Liver (tissue), 9 donors: Measurements from ENCODE around the gene ADAM10. TPM values are rescaled to one million over a fixed set of nuclear protein-coding genes. Genes with fewer than 3 reads are reported as not detected.

Experiments used
- DNase-seq: peaks from one replicate; pipeline ENCODE4 v3.0.0-alpha.2; 2017; ENCODE audit warnings: low spot score
- H3K27ac ChIP-seq, 2 donors: one replicate each; pipeline ENCODE4 v1.7.0; 2013; ENCODE audit warnings: inconsistent platforms in 2 of 2, low read length in 2 of 2, control low read depth in 1 of 2, low read depth in 1 of 2, mild to moderate bottlenecking in 1 of 2
- H3K27me3 ChIP-seq, 4 donors: one replicate each; pipeline versions ENCODE4 v1.6.1 to v1.7.0; 2013; ENCODE audit warnings: low read length in 3 of 4, inconsistent platforms in 1 of 4, mild to moderate bottlenecking in 1 of 4, moderate library complexity in 1 of 4; ENCODE audit not compliant: control insufficient read depth in 4 of 4, insufficient read depth in 4 of 4
- H3K36me3 ChIP-seq, 4 donors: one replicate each; pipeline versions ENCODE4 v1.6.1 to v1.7.0; 2013; ENCODE audit warnings: low read length in 3 of 4, mild to moderate bottlenecking in 3 of 4, low read depth in 1 of 4, moderate library complexity in 1 of 4; ENCODE audit not compliant: control insufficient read depth in 4 of 4, insufficient read depth in 3 of 4
- H3K4me1 ChIP-seq, 4 donors: one replicate each; pipeline versions ENCODE4 v1.6.1 to v1.7.0; 2013; ENCODE audit warnings: low read length in 3 of 4, mild to moderate bottlenecking in 3 of 4, moderate library complexity in 1 of 4; ENCODE audit not compliant: control insufficient read depth in 4 of 4, insufficient read depth in 4 of 4
- H3K4me3 ChIP-seq, 3 donors: one replicate each; pipeline versions ENCODE4 v1.6.1 to v1.7.0; 2013; ENCODE audit warnings: low read length in 3 of 3, control low read depth in 1 of 3, low read depth in 1 of 3, mild to moderate bottlenecking in 1 of 3
- H3K9ac ChIP-seq, 2 donors: one replicate each; pipeline ENCODE4 v1.7.0; 2013; ENCODE audit warnings: low read length in 2 of 2, mild to moderate bottlenecking in 2 of 2, moderate library complexity in 2 of 2, control low read depth in 1 of 2, low read depth in 1 of 2
- H3K9me3 ChIP-seq, 4 donors: one replicate each; pipeline versions ENCODE4 v1.6.1 to v1.7.0; 2013; ENCODE audit warnings: low read length in 3 of 4; ENCODE audit not compliant: control insufficient read depth in 4 of 4
- EGR1 ChIP-seq, 2 donors: IDR thresholded peaks; 2 replicates each; pipeline ENCODE4 v1.6.1; 2016 to 2018; ENCODE audit warnings: antibody characterized with exemption in 2 of 2, low read depth in 2 of 2
- FOXA1 ChIP-seq: IDR thresholded peaks from 2 replicates; pipeline ENCODE4 v1.6.1; 2016; ENCODE audit warnings: antibody characterized with exemption
- FOXA2 ChIP-seq: IDR thresholded peaks from 2 replicates; pipeline ENCODE4 v1.6.1; 2016; ENCODE audit warnings: antibody characterized with exemption
- GABPA ChIP-seq, 2 donors: IDR thresholded peaks in 1 of 2; conservative IDR thresholded peaks in 1 of 2; 2 replicates each; pipeline ENCODE4 v1.6.1; 2016; ENCODE audit warnings: antibody characterized with exemption in 2 of 2, mild to moderate bottlenecking in 1 of 2, moderate library complexity in 1 of 2
- HNF4A ChIP-seq, 2 donors: conservative IDR thresholded peaks; 2 replicates each; pipeline ENCODE4 v1.6.1; 2016; ENCODE audit warnings: antibody characterized with exemption in 2 of 2, mild to moderate bottlenecking in 2 of 2
- HNF4G ChIP-seq: IDR thresholded peaks from 2 replicates; pipeline ENCODE4 v1.6.1; 2016; ENCODE audit warnings: antibody characterized with exemption
- JUND ChIP-seq, 2 donors: IDR thresholded peaks; 2 replicates each; pipeline ENCODE4 v1.6.1; 2016; ENCODE audit warnings: antibody characterized with exemption in 2 of 2
- NR2F2 ChIP-seq: IDR thresholded peaks from 2 replicates; pipeline ENCODE4 v1.6.1; 2016; ENCODE audit warnings: antibody characterized with exemption
- RAD21 ChIP-seq, 2 donors: IDR thresholded peaks; 2 replicates each; pipeline ENCODE4 v1.6.1; 2016; ENCODE audit warnings: antibody characterized with exemption in 2 of 2, mild to moderate bottlenecking in 2 of 2
- REST ChIP-seq: IDR thresholded peaks from 2 replicates; pipeline ENCODE4 v1.6.1; 2016; ENCODE audit warnings: antibody characterized with exemption, mild to moderate bottlenecking
- RXRA ChIP-seq, 2 donors: IDR thresholded peaks; 2 replicates each; pipeline ENCODE4 v1.6.1; 2017 to 2018; ENCODE audit warnings: antibody characterized with exemption in 2 of 2, mild to moderate bottlenecking in 1 of 2
- SP1 ChIP-seq: IDR thresholded peaks from 2 replicates; pipeline ENCODE4 v1.6.1; 2018; ENCODE audit warnings: antibody characterized with exemption, mild to moderate bottlenecking
- TAF1 ChIP-seq: conservative IDR thresholded peaks from 2 replicates; pipeline ENCODE4 v1.6.1; 2016; ENCODE audit warnings: antibody characterized with exemption, mild to moderate bottlenecking
- YY1 ChIP-seq: IDR thresholded peaks from 2 replicates; pipeline ENCODE4 v1.6.1; 2016; ENCODE audit warnings: antibody characterized with exemption, mild to moderate bottlenecking
- ZBTB33 ChIP-seq: IDR thresholded peaks from 2 replicates; pipeline ENCODE4 v1.6.1; 2016; ENCODE audit warnings: antibody characterized with exemption
- WGBS: extraction: QIAGEN DNeasy Blood & Tissue Kit; methylation state at CpG from one replicate; pipeline ENCODE4 v1.1.7; 2013; 5-methylcytosine and 5-hydroxymethylcytosine counted together
- polyA plus RNA-seq, 2 donors: library from polyadenylated mRNA; stranded (reverse) in 1 of 2; unstranded in 1 of 2; fragments of 200-250 nt in 1 of 2; fragments of >200 nt in 1 of 2; fragmentation: Nextera tagmentation in 1 of 2; extraction: Ambion mirVana in 1 of 2; gene quantifications; one replicate each; pipeline versions ENCODE4 v1.2.1 to v1.2.3, GENCODE V29; 2013 to 2015
- total RNA-seq, 2 donors: library from RNA; depleted of rRNA; stranded (reverse); fragments of >200 nt; gene quantifications; one replicate each; pipeline ENCODE4 v1.2.3, GENCODE V29; 2014
- TF ChIP-seq, protein P1 (sequence below): IDR thresholded peaks from 2 replicates; pipeline ENCODE4 v1.6.1; 2016; ENCODE audit warnings: antibody characterized with exemption
- TF ChIP-seq, protein P2 (sequence below): fragments of 150-350 bp; IDR thresholded peaks from 2 replicates; pipeline ENCODE4 v1.5.1; 2017; ENCODE audit warnings: improper control_type of control experiment, low read depth, low read length; ENCODE audit not compliant: missing input control
- TF ChIP-seq, protein P3 (sequence below): IDR thresholded peaks from 2 replicates; pipeline ENCODE4 v1.6.1; 2016; ENCODE audit warnings: antibody characterized with exemption
- donor health status: healthy.
- donor health status: healthy.
- donor health status: healthy.
- donor health status: healthy.
- donor health status: healthy.

Gene ADAM10
- total and polyA plus RNA-seq, 4 donors = 12.6 to 55.6 (median 34.6) TPM

DNA sequence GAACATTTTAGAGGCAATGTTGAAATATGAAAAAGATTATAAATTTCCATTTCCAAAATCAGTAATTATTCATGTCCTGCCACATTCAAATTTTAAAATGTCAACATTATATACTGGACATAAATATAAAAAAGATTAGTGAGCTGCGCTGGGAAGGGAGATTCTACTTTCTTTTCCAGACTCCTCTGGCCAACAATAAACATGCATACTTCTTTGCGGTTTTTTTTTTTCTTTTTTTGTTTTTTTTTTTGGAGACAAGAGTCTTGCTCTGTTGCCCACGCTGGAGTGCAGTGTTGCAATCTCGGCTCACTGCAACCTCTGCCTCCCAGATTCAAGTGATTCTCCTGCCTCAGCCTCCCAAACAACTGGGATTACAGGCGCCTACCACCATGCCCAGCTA, 105.5 kb downstream of the ADAM10 start:
- Histone ChIP-seq H3K9me3 (no peaks in the 10 kb centered on the region), H3K4me3 (no peak overlapping the region), H3K36me3 (peaks cover 3 to 13% (median 10%) of the 10 kb centered on the region in 4 donors), H3K4me1 (no peaks in the 10 kb centered on the region), H3K9ac (no peak overlapping the region), H3K27ac (no peak overlapping the region), H3K27me3 (no peaks in the 10 kb centered on the region)
- TF ChIP-seq RXRA (IDR thresholded peaks at IDR 0.05) = no peak
- TF ChIP-seq JUND (IDR thresholded peaks at IDR 0.05) = no peak
- no peak for TF ChIP-seq HNF4A (conservative IDR thresholded peaks at IDR 0.05)
- TF ChIP-seq SP1 = no peak
- TF ChIP-seq RAD21 (IDR thresholded peaks at IDR 0.05) = no peak
- TF ChIP-seq YY1 = no peak
- TF ChIP-seq, protein P1, sequence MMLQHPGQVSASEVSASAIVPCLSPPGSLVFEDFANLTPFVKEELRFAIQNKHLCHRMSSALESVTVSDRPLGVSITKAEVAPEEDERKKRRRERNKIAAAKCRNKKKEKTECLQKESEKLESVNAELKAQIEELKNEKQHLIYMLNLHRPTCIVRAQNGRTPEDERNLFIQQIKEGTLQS = no peak
- no peak for TF ChIP-seq EGR1 (IDR thresholded peaks at IDR 0.05; ENCODE audit: low read depth in 2 of 2)
- TF ChIP-seq, protein P2, sequence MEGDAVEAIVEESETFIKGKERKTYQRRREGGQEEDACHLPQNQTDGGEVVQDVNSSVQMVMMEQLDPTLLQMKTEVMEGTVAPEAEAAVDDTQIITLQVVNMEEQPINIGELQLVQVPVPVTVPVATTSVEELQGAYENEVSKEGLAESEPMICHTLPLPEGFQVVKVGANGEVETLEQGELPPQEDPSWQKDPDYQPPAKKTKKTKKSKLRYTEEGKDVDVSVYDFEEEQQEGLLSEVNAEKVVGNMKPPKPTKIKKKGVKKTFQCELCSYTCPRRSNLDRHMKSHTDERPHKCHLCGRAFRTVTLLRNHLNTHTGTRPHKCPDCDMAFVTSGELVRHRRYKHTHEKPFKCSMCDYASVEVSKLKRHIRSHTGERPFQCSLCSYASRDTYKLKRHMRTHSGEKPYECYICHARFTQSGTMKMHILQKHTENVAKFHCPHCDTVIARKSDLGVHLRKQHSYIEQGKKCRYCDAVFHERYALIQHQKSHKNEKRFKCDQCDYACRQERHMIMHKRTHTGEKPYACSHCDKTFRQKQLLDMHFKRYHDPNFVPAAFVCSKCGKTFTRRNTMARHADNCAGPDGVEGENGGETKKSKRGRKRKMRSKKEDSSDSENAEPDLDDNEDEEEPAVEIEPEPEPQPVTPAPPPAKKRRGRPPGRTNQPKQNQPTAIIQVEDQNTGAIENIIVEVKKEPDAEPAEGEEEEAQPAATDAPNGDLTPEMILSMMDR = no peak
- no peak for TF ChIP-seq FOXA2
- TF ChIP-seq FOXA1 = no peak
- no peak for TF ChIP-seq TAF1
- no peak for TF ChIP-seq HNF4G
- no peak for TF ChIP-seq GABPA (IDR thresholded peaks at IDR 0.05 in 1 of 2, conservative IDR thresholded peaks at IDR 0.05 in 1 of 2)
- no peak for TF ChIP-seq NR2F2
- TF ChIP-seq REST = no peak
- TF ChIP-seq, protein P3, sequence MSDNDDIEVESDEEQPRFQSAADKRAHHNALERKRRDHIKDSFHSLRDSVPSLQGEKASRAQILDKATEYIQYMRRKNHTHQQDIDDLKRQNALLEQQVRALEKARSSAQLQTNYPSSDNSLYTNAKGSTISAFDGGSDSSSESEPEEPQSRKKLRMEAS = no peak
- DNase-seq = no peak
- 94% methylated on average over 5 of the region's 5 CpGs for WGBS

GRCh38 chr15:58641660-58642059, 107.8 kb downstream of the ADAM10 start:
- WGBS = 86% methylated on average over 4 of the region's 4 CpGs
- H3K36me3 ChIP-seq = peaks cover 2 to 17% (median 12%) of the 10 kb centered on the region in 4 donors
- H3K9ac ChIP-seq = no peak overlapping the region
- no peaks in the 10 kb centered on the region for H3K27me3 ChIP-seq
- no peak for DNase-seq
- H3K27ac ChIP-seq = no peak overlapping the region
- H3K4me1 ChIP-seq = no peaks in the 10 kb centered on the region
- H3K4me3 ChIP-seq = no peak overlapping the region
- H3K9me3 ChIP-seq = no peaks in the 10 kb centered on the region
- TF ChIP-seq, protein P1 = no peak
- TF ChIP-seq TAF1 (no peak), JUND (IDR thresholded peaks at IDR 0.05) (no peak), RAD21 (IDR thresholded peaks at IDR 0.05) (no peak), SP1 (no peak), YY1 (no peak), HNF4A (conservative IDR thresholded peaks at IDR 0.05) (no peak), EGR1 (IDR thresholded peaks at IDR 0.05; ENCODE audit: low read depth in 2 of 2) (no peak), ZBTB33 (no peak), FOXA2 (no peak), NR2F2 (no peak), FOXA1 (no peak)
- TF ChIP-seq, protein P2 = no peak
- TF ChIP-seq, protein P3 = no peak
